Panc1 (cell line): ENCODE measurements around the gene SFN. TPM values are rescaled to one million over a fixed set of nuclear protein-coding genes. Genes with fewer than 3 reads are reported as not detected.

Source experiments
- ATAC-seq: fragments of 200-7000 bp; cut with Tn5 transposase; 2 replicates; pipeline ENCODE4 v1.9.1; 2020; ENCODE audit warnings: mild to moderate bottlenecking, moderate library complexity
- BruUV-seq: library from RNA; stranded (reverse); fragments of 400-500 nt; replicated peaks from 2 replicates; lab custom pipeline; 2021; lab: Mats Ljungman, UMichigan
- CTCF ChIA-PET: fragments of 300-600 bp; sonication (Branson Sonifier 250); formaldehyde crosslinking; loops from one replicate; lab custom pipeline; 2022; ENCODE audit warnings: antibody characterized with exemption; lab: Charles Lee
- POLR2A ChIA-PET: fragments of 300-600 bp; sonication (Branson Sonifier 250); formaldehyde crosslinking; loops from one replicate; lab custom pipeline; 2022; ENCODE audit warnings: antibody characterized with exemption; lab: Charles Lee
- DNase-seq: peaks from one replicate; pipeline ENCODE4 v3.0.0-alpha.2; 2010; ENCODE audit warnings: low read depth, low spot score
- H3K27ac ChIP-seq: 2 replicates; pipeline ENCODE4 v1.5.1; 2011; ENCODE audit warnings: mild to moderate bottlenecking, low read length, inconsistent platforms
- H3K27me3 ChIP-seq: fragments of 200-500 bp; sonication (Bioruptor generic); 2 replicates; pipeline ENCODE4 v1.6.0; 2014; ENCODE audit warnings: low read length, inconsistent platforms; ENCODE audit not compliant: control insufficient read depth, insufficient read depth
- H3K36me3 ChIP-seq: fragments of 200-500 bp; sonication (Bioruptor generic); 2 replicates; pipeline ENCODE4 v1.5.1; 2014; ENCODE audit warnings: inconsistent platforms, mild to moderate bottlenecking, low read length, moderate library complexity; ENCODE audit not compliant: control insufficient read depth, insufficient read depth
- H3K4me1 ChIP-seq: 2 replicates; pipeline ENCODE4 v1.5.1; 2011; ENCODE audit warnings: inconsistent platforms, mild to moderate bottlenecking, low read length, moderate library complexity; ENCODE audit not compliant: control insufficient read depth, insufficient read depth
- H3K4me3 ChIP-seq, 2 experiments: 2 replicates each; pipeline ENCODE4 v1.5.1; 2011 to 2012; ENCODE audit warnings: low read depth in 2 of 2, low read length in 2 of 2, mild to moderate bottlenecking in 2 of 2, inconsistent platforms in 1 of 2, moderate library complexity in 1 of 2
- H3K9me3 ChIP-seq: fragments of 200-500 bp; sonication (Bioruptor generic); 2 replicates; pipeline ENCODE4 v1.5.1; 2014; ENCODE audit warnings: low read depth, mild to moderate bottlenecking, inconsistent platforms, low read length, moderate library complexity; ENCODE audit not compliant: control insufficient read depth, insufficient read depth
- CTCF ChIP-seq: fragments of 450-650 bp; IDR thresholded peaks from 2 replicates; pipeline ENCODE4 v1.5.1; 2017; ENCODE audit warnings: mild to moderate bottlenecking
- POLR2AphosphoS5 ChIP-seq: IDR thresholded peaks from 2 replicates; pipeline ENCODE4 v1.6.1; 2012; ENCODE audit warnings: mild to moderate bottlenecking, low read depth, low read length, moderate library complexity
- REST ChIP-seq, 2 experiments: IDR thresholded peaks; 2 replicates each; pipeline ENCODE4 v1.6.1; 2011 to 2012; ENCODE audit warnings: low read depth in 2 of 2, control low read depth in 1 of 2, low read length in 1 of 2, mild to moderate bottlenecking in 1 of 2, moderate library complexity in 1 of 2; ENCODE audit not compliant: insufficient read depth in 1 of 2
- SIN3A ChIP-seq: IDR thresholded peaks from 2 replicates; pipeline ENCODE4 v1.6.1; 2012; ENCODE audit warnings: low read depth, mild to moderate bottlenecking, low read length, moderate library complexity, borderline replicate concordance; ENCODE audit not compliant: insufficient read depth
- TCF7L2 ChIP-seq: IDR thresholded peaks from 2 replicates; pipeline ENCODE4 v1.6.1; 2011; ENCODE audit warnings: mild to moderate bottlenecking, low read depth, low read length, inconsistent platforms
- in situ Hi-C: cut with HindIII; loops from 2 replicates; pipeline ENCODE4 v1.10.0; 2016; ENCODE audit warnings: low sequenced_read_pairs, low pct_unique_long_range_greater_than_20kb
- intact Hi-C: fragments of 100-400 bp; cut with micrococcal nuclease; formaldehyde crosslinking; loops from one replicate; pipeline ENCODE4 v1.10.0; 2022; ENCODE audit not compliant: unreplicated experiment
- total RNA-seq: library from RNA; stranded (reverse); gene quantifications from one replicate; pipeline ENCODE4 v1.2.1, GENCODE V29; 2021; ENCODE audit not compliant: unreplicated experiment

The SFN gene
- total RNA-seq, 1 experiment from 2014 or later: 188 TPM

DNA sequence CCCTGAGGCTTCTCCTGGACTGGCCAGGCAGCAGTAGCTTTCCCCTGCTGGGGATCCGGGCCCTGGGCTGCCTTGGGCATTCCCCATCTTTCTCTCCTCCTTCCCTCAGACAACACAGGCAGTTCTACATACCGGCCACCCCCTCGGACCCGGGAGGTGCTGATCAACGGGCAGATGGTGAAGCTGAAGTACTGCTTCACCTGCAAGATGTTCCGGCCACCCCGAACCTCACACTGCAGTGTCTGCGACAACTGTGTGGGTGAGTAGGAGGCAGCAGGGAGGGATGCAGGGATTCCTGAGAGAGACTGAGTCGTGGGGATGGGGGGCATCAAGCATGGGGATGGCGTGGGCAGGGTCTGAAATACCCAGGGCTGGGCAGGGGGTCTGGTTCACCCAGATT is 14.4 kb upstream of the SFN start:
- ChIA-PET CTCF (no interaction called here), POLR2A (no interaction called here)
- BruUV-seq: no TSS peak
- no peaks in the 10 kb centered on the region for H3K9me3 ChIP-seq
- intact Hi-C loops (no loop called here), in situ Hi-C loops (no loop called here)
- no peak for DNase-seq
- H3K27me3 ChIP-seq: no peaks in the 10 kb centered on the region
- H3K36me3 ChIP-seq: peaks cover 4% of the 10 kb centered on the region
- H3K4me1 ChIP-seq: peaks cover 3% of the 10 kb centered on the region; the same call in 1 of the 2 replicates
- H3K4me3 ChIP-seq: no peak overlapping the region
- ATAC-seq: no peak
- no peak overlapping the region for H3K27ac ChIP-seq
- TF ChIP-seq REST (IDR thresholded peaks at IDR 0.05; ENCODE audit: insufficient read depth in 1 of 2, low read depth in 2 of 2, low read length in 1 of 2): no peak
- no peak for TF ChIP-seq POLR2AphosphoS5
- no peak for TF ChIP-seq CTCF
- TF ChIP-seq SIN3A: no peak
- no peak for TF ChIP-seq TCF7L2

DNA sequence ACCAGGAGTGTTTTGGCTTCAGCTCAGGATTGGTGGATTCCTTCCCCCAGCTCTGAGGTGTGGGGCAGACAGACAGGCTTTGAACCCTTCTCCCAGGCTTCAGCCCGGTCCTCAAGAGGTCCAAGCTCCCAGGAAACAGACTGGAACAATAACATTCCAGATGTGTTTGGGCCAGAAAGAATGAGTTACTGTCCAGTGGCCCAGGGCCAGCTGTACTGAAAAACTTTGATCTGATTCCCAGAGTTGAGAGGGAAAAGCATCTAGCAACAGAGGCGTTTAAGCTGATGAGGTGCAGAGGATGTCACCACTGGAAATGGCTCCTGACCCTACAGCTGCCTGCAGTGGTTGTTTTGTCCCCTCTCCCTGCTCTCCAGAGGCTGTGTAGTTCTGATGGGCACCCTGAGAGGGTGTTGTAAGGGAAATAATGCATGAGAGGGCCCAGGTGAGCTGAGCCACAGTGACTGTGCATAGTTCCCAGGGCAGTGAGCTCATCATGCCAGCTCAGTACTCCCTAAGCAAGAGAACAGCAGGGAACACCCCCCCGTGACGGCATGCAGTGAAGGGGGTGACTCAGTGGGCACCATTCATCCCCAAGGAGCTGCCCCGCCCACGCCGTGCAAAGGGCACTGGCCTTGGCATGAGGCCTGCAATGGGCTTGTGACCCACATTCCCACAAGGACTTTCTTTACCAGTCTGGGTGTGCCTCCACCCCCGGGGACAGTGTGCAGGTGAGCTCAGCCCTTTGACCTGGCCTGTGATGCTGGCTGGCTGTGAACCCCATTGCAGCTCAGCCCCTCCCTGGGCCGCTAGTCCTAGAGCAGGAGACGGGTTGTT is 13.8 kb upstream of the SFN start:
- intact Hi-C loops: no loop called here
- DNase-seq (peak; percentile 92), ATAC-seq (peak; percentile 47; the same call in 1 of the 2 replicates)
- TF ChIP-seq TCF7L2 (no peak), POLR2AphosphoS5 (no peak), SIN3A (no peak), CTCF (no peak), REST (IDR thresholded peaks at IDR 0.05; ENCODE audit: insufficient read depth in 1 of 2, low read depth in 2 of 2, low read length in 1 of 2) (no peak)
- Histone ChIP-seq H3K27ac (no peak overlapping the region), H3K27me3 (no peaks in the 10 kb centered on the region), H3K36me3 (peaks cover 4% of the 10 kb centered on the region), H3K4me3 (no peak overlapping the region), H3K9me3 (no peaks in the 10 kb centered on the region), H3K4me1 (peaks cover 3% of the 10 kb centered on the region; the same call in 1 of the 2 replicates)
- in situ Hi-C loops: no loop called here
- BruUV-seq: no TSS peak
- ChIA-PET POLR2A (no interaction called here), CTCF (interaction anchor here (1.1 kb wide), 1 partner anchor 38 kb away, joined by 4 read pairs; no protein-coding TSS in a partner anchor)
